Mucosa of rectum (tissue), 2 donors: ENCODE data around the gene FUNDC2.
"Not testable (repeated sequence)": the region's sequence is repeated elsewhere in the genome, so short reads cannot be mapped to it uniquely, and the experiment has no call there.

Experiments used
- H3K27ac ChIP-seq, 2 donors: one replicate each; pipeline ENCODE4 v1.7.0; 2013; ENCODE audit warnings: inconsistent platforms in 2 of 2, low read depth in 2 of 2, low read length in 2 of 2
- H3K27me3 ChIP-seq, 2 donors: one replicate each; pipeline ENCODE4 v1.7.0; 2013; ENCODE audit warnings: low read length in 2 of 2; ENCODE audit not compliant: control insufficient read depth in 2 of 2, insufficient read depth in 2 of 2
- H3K36me3 ChIP-seq, 2 donors: one replicate each; pipeline ENCODE4 v1.7.0; 2013; ENCODE audit warnings: low read length in 2 of 2; ENCODE audit not compliant: control insufficient read depth in 2 of 2, insufficient read depth in 2 of 2
- H3K4me1 ChIP-seq, 2 donors: one replicate each; pipeline ENCODE4 v1.7.0; 2013; ENCODE audit warnings: low read length in 2 of 2, mild to moderate bottlenecking in 1 of 2; ENCODE audit not compliant: control insufficient read depth in 2 of 2, insufficient read depth in 2 of 2
- H3K4me3 ChIP-seq, 2 donors: one replicate each; pipeline ENCODE4 v1.7.0; 2013; ENCODE audit warnings: low read length in 2 of 2
- H3K9ac ChIP-seq, 2 donors: one replicate each; pipeline ENCODE4 v1.7.0; 2013; ENCODE audit warnings: low read length in 2 of 2, low read depth in 1 of 2, mild to moderate bottlenecking in 1 of 2
- H3K9me3 ChIP-seq, 2 donors: one replicate each; pipeline ENCODE4 v1.7.0; 2013; ENCODE audit warnings: low read length in 2 of 2; ENCODE audit not compliant: control insufficient read depth in 2 of 2
- donor health status: healthy.
- donor health status: Normal muscosa, but diverticular disease.

Gene FUNDC2

DNA sequence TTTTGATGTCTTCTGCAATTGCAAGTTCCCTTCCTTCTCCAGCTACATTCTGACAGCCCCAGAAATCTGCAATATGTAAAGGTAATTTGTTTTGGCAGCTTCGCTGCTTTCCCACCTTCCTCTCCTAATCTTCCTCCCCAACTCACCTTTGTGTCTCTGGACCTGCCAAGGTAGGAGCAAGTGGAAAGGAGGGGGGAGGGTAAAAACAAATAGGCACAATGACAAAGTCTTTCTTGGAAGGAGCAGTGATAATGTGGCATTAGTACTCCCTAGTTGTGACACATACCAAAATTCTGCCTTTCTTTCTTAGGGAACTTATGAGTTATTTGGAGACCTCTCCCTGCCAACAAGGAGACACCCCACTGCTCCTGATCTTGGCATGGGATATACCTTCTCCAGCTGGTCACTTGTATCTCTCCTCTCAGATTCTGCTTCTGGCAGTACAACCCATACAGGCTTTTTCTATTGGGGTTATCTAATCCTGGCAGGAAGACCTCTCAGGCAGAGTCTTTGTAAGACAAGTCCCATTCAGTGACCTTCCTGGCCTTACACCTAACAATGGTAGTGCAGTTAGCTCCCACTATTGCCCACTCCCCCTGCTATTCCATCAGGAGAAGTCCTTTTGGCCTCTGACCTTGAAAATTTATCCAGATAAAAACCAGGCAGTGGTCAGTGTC is 28.3 kb upstream of the FUNDC2 start:
- Histone ChIP-seq H3K27me3 (no peaks in the 10 kb centered on the region), H3K9me3 (no peaks in the 10 kb centered on the region), H3K4me1 (no peaks in the 10 kb centered on the region), H3K9ac (no peak overlapping the region), H3K36me3 (no peaks in the 10 kb centered on the region), H3K27ac (no peak overlapping the region), H3K4me3 (no peak overlapping the region)

DNA sequence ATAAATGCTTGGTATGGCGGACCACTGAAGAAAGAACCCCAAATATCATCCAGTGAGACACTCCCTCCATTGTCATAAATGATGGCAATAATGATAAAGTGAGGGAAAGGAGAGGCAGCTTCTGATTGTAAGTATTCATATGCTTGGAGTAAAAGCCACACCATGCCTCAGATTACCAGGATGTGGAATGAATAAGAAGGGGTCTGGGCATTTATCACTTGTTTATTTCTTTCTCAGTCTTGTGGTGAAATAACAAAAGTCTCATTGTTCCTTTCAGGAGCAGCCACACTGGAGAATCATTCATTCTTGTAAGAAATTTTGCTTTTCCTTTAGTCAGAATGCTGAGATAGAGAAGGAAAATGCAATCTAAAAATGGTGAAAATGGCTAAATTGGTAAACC is 25.8 kb upstream of the FUNDC2 start:
- H3K27me3 ChIP-seq: no peaks in the 10 kb centered on the region
- H3K36me3 ChIP-seq: no peaks in the 10 kb centered on the region
- no peaks in the 10 kb centered on the region for H3K4me1 ChIP-seq
- H3K9ac ChIP-seq: no peak overlapping the region
- no peak overlapping the region for H3K4me3 ChIP-seq
- no peaks in the 10 kb centered on the region for H3K9me3 ChIP-seq
- no peak overlapping the region for H3K27ac ChIP-seq

DNA sequence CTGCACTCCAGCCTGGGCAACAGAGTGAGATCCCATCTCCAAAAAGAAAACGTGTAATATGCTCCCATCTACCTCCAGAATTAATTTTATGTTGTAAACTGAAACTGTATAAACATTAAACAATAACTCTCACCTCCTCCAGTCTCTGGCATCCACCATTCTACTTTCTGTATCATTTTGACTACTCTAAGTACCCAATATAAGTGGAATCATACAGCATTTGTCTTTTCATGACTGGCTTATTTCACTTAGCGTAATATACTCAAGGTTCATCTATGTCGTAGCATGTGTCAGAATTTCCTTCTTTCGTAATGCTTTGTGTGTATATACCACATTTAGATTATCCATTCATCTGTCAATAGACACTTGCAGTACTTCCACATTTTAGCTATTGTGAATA is 24.8 kb upstream of the FUNDC2 start:
- H3K9ac ChIP-seq: no peak overlapping the region
- no peaks in the 10 kb centered on the region for H3K36me3 ChIP-seq
- H3K4me1 ChIP-seq: no peaks in the 10 kb centered on the region
- H3K27ac ChIP-seq: no peak overlapping the region
- no peak overlapping the region for H3K4me3 ChIP-seq
- no peaks in the 10 kb centered on the region for H3K9me3 ChIP-seq
- H3K27me3 ChIP-seq: no peaks in the 10 kb centered on the region

DNA sequence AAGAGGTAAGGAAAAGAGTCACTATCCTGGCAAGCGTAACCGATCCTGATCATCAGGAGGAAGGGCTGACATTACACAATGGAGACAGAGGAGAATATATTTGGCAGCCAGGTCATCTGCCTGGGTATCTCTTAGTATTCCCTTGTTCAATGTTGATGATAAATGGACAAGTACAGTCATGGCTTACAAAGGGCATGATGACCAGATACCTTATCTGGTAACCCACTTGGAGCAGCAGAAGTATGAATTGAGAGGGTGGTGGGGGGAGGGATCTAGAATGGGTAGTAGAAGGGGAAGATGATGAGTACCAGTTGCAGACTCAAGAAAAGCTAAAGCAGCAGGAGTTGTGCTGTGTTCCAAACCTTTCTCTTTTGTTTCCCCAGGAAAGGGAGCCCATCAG is 21.5 kb upstream of the FUNDC2 start:
- H3K9me3 ChIP-seq: no peaks in the 10 kb centered on the region
- no peaks in the 10 kb centered on the region for H3K27me3 ChIP-seq
- H3K9ac ChIP-seq: no peak overlapping the region
- H3K36me3 ChIP-seq: no peaks in the 10 kb centered on the region
- no peaks in the 10 kb centered on the region for H3K4me1 ChIP-seq
- H3K4me3 ChIP-seq: no peak overlapping the region
- H3K27ac ChIP-seq: no peak overlapping the region

DNA sequence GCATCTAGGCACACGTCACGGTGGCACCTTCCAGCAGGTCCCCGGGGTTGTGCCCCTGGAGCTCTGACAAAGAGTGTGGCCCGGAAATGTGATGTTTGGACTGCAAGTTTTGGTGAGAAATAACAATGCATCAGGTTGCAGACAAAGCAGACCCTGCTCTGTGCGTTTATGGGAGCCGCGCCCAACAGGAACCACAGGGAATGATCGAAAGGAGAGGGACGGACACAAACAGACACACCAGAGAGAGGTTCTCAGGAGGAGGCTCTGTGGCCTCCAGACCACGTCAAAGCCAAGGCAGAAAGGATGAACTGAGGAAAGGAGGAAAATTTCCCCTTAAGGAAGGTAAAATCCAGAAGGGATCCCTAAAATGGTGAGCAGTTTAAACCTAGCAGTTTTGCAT is 20.3 kb upstream of the FUNDC2 start:
- H3K27me3 ChIP-seq, H3K36me3 ChIP-seq, H3K9me3 ChIP-seq, H3K4me1 ChIP-seq, H3K4me3 ChIP-seq, H3K27ac ChIP-seq, H3K9ac ChIP-seq: not testable (repeated sequence)

DNA sequence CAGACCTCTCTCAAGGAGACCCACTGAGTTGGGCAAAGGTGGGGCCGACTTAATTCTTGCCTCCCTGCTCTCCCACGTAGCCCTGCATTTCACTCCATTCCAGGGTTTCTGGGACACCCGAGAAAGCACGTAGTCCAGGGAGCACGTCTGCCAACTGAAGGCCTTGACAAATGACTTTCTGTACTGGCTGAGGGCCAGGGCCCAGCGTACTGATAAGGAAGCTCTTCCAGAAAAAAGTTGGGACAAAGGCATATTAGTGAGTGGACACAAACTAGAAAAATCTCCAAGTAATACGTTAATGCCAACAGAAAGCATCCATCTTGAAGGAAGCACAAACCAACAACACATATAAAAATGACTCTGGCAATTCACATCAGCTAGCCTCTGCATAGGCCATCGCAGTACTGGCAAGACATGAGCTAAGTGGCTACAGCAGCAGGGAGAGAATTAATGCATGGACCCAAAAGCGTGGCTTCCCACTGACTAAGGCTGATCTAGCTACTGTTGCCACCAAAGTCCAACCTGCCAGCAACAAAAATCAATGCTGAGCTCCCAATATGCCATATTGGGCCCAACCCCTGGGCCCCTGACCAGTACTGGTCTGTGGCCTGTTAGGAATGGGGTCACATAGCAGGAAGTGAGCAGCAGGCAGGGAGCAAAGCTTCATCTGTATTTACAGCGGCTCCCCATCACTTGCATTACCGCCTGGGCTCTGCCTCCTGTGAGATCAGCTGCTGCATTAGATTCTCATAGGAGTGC is 19.6 kb upstream of the FUNDC2 start:
- not testable (repeated sequence) for H3K27me3 ChIP-seq, H3K9ac ChIP-seq, H3K4me1 ChIP-seq, H3K4me3 ChIP-seq, H3K9me3 ChIP-seq, H3K36me3 ChIP-seq, H3K27ac ChIP-seq

DNA sequence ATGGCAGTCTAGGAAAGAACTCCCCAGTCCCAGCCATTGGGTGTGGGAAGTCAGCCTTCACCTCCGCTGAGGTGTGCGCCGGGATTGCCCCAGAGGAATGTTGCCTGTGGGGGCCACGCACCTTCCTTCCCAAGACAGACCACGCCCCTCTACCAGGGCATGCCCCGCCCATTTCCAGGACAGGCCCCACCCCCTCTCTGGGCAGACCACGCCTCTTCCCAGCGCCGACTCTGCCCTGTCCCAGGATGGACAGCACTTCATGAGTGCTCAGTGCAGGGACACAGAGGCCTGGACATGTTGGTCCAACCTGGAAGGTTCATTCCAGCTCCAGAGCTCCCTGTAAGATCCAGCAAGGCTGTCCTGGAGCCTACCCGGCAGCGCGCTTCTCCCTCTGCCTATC is 18.1 kb upstream of the FUNDC2 start:
- H3K9ac ChIP-seq, H3K4me3 ChIP-seq, H3K9me3 ChIP-seq, H3K36me3 ChIP-seq, H3K4me1 ChIP-seq, H3K27ac ChIP-seq, H3K27me3 ChIP-seq: not testable (repeated sequence)

DNA sequence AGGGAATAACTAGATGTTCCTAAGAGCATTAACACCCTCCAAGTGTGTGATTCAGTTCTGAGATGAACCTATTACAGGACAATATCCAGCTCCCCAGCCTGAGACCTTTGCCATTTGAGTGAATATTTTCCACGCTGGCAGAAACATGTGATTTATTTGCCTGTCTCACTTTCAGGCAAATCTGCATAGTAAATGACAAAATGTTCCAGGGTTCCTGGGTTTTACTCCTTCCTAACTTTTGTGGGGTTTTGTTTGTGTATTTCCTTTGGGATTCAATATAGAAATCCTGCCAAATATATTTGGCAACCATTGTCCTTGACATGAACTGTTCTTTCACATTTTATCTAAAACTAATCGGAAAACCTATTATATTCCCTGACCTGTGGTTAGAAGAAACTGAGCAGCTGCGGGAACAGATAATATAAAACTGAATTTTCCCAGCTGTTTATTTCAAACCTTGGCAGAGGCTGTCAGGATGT is 16.6 kb upstream of the FUNDC2 start:
- H3K27me3 ChIP-seq: no peaks in the 10 kb centered on the region
- H3K36me3 ChIP-seq: no peaks in the 10 kb centered on the region
- no peak overlapping the region for H3K27ac ChIP-seq
- H3K9ac ChIP-seq: no peak overlapping the region
- H3K4me3 ChIP-seq: no peak overlapping the region
- H3K9me3 ChIP-seq: no peaks in the 10 kb centered on the region
- H3K4me1 ChIP-seq: no peaks in the 10 kb centered on the region

GRCh38 chrX:155020591-155020990 is 6.1 kb upstream of the FUNDC2 start:
- Histone ChIP-seq H3K4me1 (no peaks in the 10 kb centered on the region), H3K9ac (no peak overlapping the region), H3K27me3 (no peaks in the 10 kb centered on the region), H3K27ac (no peak overlapping the region), H3K36me3 (no peaks in the 10 kb centered on the region), H3K9me3 (no peaks in the 10 kb centered on the region), H3K4me3 (no peak overlapping the region)

DNA sequence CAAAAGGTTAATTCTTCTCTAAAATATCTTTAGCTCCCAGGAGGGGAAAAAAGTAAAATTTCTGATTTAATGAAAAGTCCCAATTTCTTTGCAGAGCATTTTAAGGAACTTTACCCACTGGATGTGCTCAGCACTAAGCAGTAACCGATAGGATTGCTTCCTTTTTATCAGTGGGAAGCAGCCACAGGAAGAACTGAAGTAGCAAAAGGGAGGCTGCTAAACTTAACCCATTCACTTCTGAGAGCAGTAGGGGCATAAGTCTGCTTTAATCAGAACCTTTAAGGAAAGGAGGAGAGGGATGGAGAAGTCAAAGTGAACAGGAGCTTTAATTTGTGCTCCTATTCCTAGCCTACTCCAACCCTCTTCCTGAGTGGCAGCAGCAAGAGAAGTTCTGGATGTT is 4.1 kb upstream of the FUNDC2 start, which contains the start of gene F8:
F8 (minus strand) TSS at position 139 of the 400 bp plus-strand sequence. CDS start 171 bp downstream, outside the sequence.
- Histone ChIP-seq H3K4me3 (no peak within 1 kb of the TSS), H3K4me1 (no peaks in the 10 kb centered on the region), H3K36me3 (no peaks in the 10 kb centered on the region), H3K27me3 (no peaks in the 10 kb centered on the region), H3K27ac (no peak within 1 kb of the TSS), H3K9me3 (no peaks in the 10 kb centered on the region), H3K9ac (no peak within 1 kb of the TSS)
